GM12878 (cell line): ENCODE results near the gene SMAP1. TPM values are rescaled to one million over a fixed set of nuclear protein-coding genes. Genes with fewer than 3 reads are reported as not detected.

Source experiments
- ASH2L ChIP-seq: fragments of 300-600, 200-600 bp; sonication (generic); IDR thresholded peaks from 2 replicates; pipeline ENCODE4 v1.6.1; 2017; ENCODE audit warnings: low read depth, mild to moderate bottlenecking, borderline replicate concordance
- ATF7 ChIP-seq: fragments of 450-650 bp; IDR thresholded peaks from 2 replicates; pipeline ENCODE4 v1.6.1; 2016; ENCODE audit warnings: low read depth, mild to moderate bottlenecking
- BCL11A ChIP-seq: IDR thresholded peaks from 2 replicates; pipeline ENCODE4 v1.6.1; 2011; ENCODE audit warnings: low read depth, low read length
- BMI1 ChIP-seq: fragments of 450-650 bp; IDR thresholded peaks from 2 replicates; pipeline ENCODE4 v1.6.1; 2016; ENCODE audit warnings: mild to moderate bottlenecking, moderate library complexity, borderline replicate concordance
- CEBPB ChIP-seq, 2 experiments: fragments of 150-350 bp in 1 of 2; IDR thresholded peaks; 2 replicates each; pipeline ENCODE4 v1.6.1; 2012 to 2014; ENCODE audit warnings: low read depth in 2 of 2, low read length in 2 of 2, borderline replicate concordance in 1 of 2, inconsistent platforms in 1 of 2
- CHD2 ChIP-seq: IDR thresholded peaks from 2 replicates; pipeline ENCODE4 v1.6.1; 2011; ENCODE audit warnings: low read depth, low read length, improper control_type of control experiment, borderline replicate concordance
- ELK1 ChIP-seq: IDR thresholded peaks from 2 replicates; pipeline ENCODE4 v1.6.1; 2012; ENCODE audit warnings: low read depth, low read length, improper control_type of control experiment
- ETV6 ChIP-seq, 2 experiments: fragments of 450-650 bp in 1 of 2; IDR thresholded peaks in 1 of 2; conservative IDR thresholded peaks in 1 of 2; 2 replicates each; pipeline ENCODE4 v1.6.1; 2014; ENCODE audit warnings: antibody characterized with exemption in 1 of 2, borderline replicate concordance in 1 of 2, low read depth in 1 of 2, mild to moderate bottlenecking in 1 of 2, moderate library complexity in 1 of 2
- FOXK2 ChIP-seq: fragments of 450-650 bp; IDR thresholded peaks from 2 replicates; pipeline ENCODE4 v1.6.1; 2017; ENCODE audit warnings: mild to moderate bottlenecking, moderate library complexity
- FOXM1 ChIP-seq: IDR thresholded peaks from 2 replicates; pipeline ENCODE4 v1.6.1; 2012; ENCODE audit warnings: low read depth, mild to moderate bottlenecking, inconsistent platforms, low read length, moderate library complexity
- IRF4 ChIP-seq: IDR thresholded peaks from 2 replicates; pipeline ENCODE4 v1.6.1; 2011; ENCODE audit warnings: low read depth, low read length
- JUND ChIP-seq: IDR thresholded peaks from 2 replicates; pipeline ENCODE4 v1.6.1; 2012; ENCODE audit warnings: low read depth, mild to moderate bottlenecking, low read length, improper control_type of control experiment, moderate library complexity
- KDM1A ChIP-seq: fragments of 200-600 bp; sonication (generic); IDR thresholded peaks from 2 replicates; pipeline ENCODE4 v1.6.1; 2016; ENCODE audit warnings: borderline replicate concordance
- KLF5 ChIP-seq: fragments of 450-650 bp; IDR thresholded peaks from 2 replicates; pipeline ENCODE4 v1.6.1; 2014; ENCODE audit warnings: mild to moderate bottlenecking; ENCODE audit not compliant: partially characterized antibody
- NR2C2 ChIP-seq: IDR thresholded peaks from 2 replicates; pipeline ENCODE4 v1.6.1; 2011; ENCODE audit warnings: borderline replicate concordance, low read depth; ENCODE audit not compliant: control insufficient read depth, insufficient read length
- NR2F1 ChIP-seq: fragments of 450-650 bp; conservative IDR thresholded peaks from 2 replicates; pipeline ENCODE4 v1.6.1; 2017; ENCODE audit warnings: mild to moderate bottlenecking
- NRF1 ChIP-seq: conservative IDR thresholded peaks from 2 replicates; pipeline ENCODE4 v1.6.1; 2011; ENCODE audit warnings: mild to moderate bottlenecking, low read depth, low read length, improper control_type of control experiment
- PBX3 ChIP-seq: IDR thresholded peaks from 2 replicates; pipeline ENCODE4 v1.6.1; 2011; ENCODE audit warnings: mild to moderate bottlenecking, low read depth, low read length, moderate library complexity; ENCODE audit not compliant: insufficient replicate concordance
- PML ChIP-seq: IDR thresholded peaks from 2 replicates; pipeline ENCODE4 v1.6.1; 2012; ENCODE audit warnings: low read length, inconsistent platforms
- POLR2A ChIP-seq: IDR thresholded peaks from 2 replicates; pipeline ENCODE4 v1.6.1; 2011; ENCODE audit warnings: low read depth, mild to moderate bottlenecking, low read length
- RCOR1 ChIP-seq: conservative IDR thresholded peaks from 2 replicates; pipeline ENCODE4 v1.6.1; 2012; ENCODE audit warnings: low read depth, low read length, improper control_type of control experiment
- SIN3A ChIP-seq: IDR thresholded peaks from 2 replicates; pipeline ENCODE4 v1.6.1; 2012; ENCODE audit warnings: low read depth, low read length, improper control_type of control experiment
- SIX5 ChIP-seq: IDR thresholded peaks from 2 replicates; pipeline ENCODE4 v1.6.1; 2011; ENCODE audit warnings: mild to moderate bottlenecking, low read depth, low read length, moderate library complexity; ENCODE audit not compliant: severe bottlenecking
- SREBF2 ChIP-seq: IDR thresholded peaks from 2 replicates; pipeline ENCODE4 v1.6.1; 2012; ENCODE audit warnings: mild to moderate bottlenecking, low read length
- STAT3 ChIP-seq: IDR thresholded peaks from 2 replicates; pipeline ENCODE4 v1.6.1; 2011; ENCODE audit warnings: low read depth, low read length, improper control_type of control experiment
- ZNF274 ChIP-seq: IDR thresholded peaks from one replicate; pipeline ENCODE4 v1.8.0; 2011; ENCODE audit not compliant: insufficient read length, insufficient read depth
- polyA plus RNA-seq, 11 experiments: library from polyadenylated mRNA; depleted of rRNA in 4 of 11; unstranded in 6 of 11; stranded (reverse) in 5 of 11; fragments of >200 nt; fragmentation: Nextera tagmentation in 4 of 11; fragmentation: Illumina TruSeq in 1 of 11; extraction: Ambion mirVana in 4 of 11; extraction: Trizol in 1 of 11; gene quantifications; 1 replicate in 1 of 11; 2 replicates in 10 of 11; pipeline versions ENCODE4 v1.2.1 to v1.2.3, GENCODE V29; 2011 to 2016; ENCODE audit warnings: inconsistent platforms in 2 of 11, missing spikeins in 2 of 11, low read depth in 1 of 11
- total RNA-seq, 4 experiments: library from RNA; depleted of rRNA in 3 of 4; stranded (reverse); fragments of >200 nt in 3 of 4; fragmentation: Illumina TruSeq in 1 of 4; extraction: Trizol in 1 of 4; gene quantifications; 2 replicates each; pipeline versions ENCODE4 v1.2.1 to v1.2.3, GENCODE V29; 2013 to 2021
- TF ChIP-seq, protein P1 (sequence below): IDR thresholded peaks from 2 replicates; pipeline ENCODE4 v1.6.1; 2012; ENCODE audit warnings: mild to moderate bottlenecking, low read depth, low read length

SMAP1 gene
- total and polyA plus RNA-seq, 10 of the 15 experiments (the other 5 are each of a cell fraction or from before 2014, with no cell fraction given), result 13.7 to 33.9 (median 25.3) TPM

DNA sequence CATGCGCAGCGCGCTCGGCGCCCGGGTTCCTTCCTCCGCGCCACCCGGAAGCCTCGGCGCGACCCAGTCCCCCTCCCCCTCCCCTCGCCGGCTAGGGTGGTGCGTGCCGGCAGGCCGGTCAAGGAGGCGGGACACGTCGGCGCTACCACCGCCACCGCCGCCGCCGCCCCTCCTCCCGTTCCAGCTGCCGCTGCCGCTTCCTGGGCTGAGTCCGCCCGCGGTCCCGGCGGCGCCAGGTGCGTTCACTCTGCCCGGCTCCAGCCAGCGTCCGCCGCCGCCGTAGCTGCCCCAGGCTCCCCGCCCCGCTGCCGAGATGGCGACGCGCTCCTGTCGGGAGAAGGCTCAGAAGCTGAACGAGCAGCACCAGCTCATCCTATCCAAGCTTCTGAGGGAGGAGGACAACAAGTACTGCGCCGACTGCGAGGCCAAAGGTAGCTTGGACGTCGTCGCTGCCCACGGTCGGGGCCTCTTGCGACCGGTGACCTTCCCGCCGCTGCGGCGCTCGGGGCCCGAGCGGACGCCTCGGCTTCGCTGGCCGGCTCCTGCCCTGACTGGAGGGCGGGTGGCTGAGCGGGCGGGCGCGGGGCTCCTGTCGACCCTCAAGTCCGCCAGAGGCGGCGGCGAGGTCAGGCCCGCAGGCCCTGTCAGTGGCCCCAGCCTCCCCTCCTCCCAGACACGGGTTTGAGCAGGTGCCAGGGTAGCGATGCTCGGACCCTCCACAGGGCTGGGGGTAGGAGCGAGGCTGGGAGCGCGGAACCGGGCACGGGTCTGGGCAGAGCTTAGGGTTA lies at the start of gene SMAP1 (continued):
- TF ChIP-seq, protein P1, sequence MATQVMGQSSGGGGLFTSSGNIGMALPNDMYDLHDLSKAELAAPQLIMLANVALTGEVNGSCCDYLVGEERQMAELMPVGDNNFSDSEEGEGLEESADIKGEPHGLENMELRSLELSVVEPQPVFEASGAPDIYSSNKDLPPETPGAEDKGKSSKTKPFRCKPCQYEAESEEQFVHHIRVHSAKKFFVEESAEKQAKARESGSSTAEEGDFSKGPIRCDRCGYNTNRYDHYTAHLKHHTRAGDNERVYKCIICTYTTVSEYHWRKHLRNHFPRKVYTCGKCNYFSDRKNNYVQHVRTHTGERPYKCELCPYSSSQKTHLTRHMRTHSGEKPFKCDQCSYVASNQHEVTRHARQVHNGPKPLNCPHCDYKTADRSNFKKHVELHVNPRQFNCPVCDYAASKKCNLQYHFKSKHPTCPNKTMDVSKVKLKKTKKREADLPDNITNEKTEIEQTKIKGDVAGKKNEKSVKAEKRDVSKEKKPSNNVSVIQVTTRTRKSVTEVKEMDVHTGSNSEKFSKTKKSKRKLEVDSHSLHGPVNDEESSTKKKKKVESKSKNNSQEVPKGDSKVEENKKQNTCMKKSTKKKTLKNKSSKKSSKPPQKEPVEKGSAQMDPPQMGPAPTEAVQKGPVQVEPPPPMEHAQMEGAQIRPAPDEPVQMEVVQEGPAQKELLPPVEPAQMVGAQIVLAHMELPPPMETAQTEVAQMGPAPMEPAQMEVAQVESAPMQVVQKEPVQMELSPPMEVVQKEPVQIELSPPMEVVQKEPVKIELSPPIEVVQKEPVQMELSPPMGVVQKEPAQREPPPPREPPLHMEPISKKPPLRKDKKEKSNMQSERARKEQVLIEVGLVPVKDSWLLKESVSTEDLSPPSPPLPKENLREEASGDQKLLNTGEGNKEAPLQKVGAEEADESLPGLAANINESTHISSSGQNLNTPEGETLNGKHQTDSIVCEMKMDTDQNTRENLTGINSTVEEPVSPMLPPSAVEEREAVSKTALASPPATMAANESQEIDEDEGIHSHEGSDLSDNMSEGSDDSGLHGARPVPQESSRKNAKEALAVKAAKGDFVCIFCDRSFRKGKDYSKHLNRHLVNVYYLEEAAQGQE, result no peak
- TF ChIP-seq SIX5 (no peak), SIN3A (peak; percentile 78), IRF4 (no peak), PBX3 (peak; percentile 20), BMI1 (no peak), KLF5 (no peak), JUND (no peak), PML (peak; percentile 69; the same call in 1 of the 2 replicates), ASH2L (no peak), BCL11A (no peak), CHD2 (peak; percentile 87), ATF7 (no peak), RCOR1 (no peak), ELK1 (peak; percentile 47; the same call in 1 of the 2 replicates), ETV6 (conservative IDR thresholded peaks at IDR 0.05 in 1 of 2, IDR thresholded peaks at IDR 0.05 in 1 of 2; ENCODE audit: borderline replicate concordance in 1 of 2, low read depth in 1 of 2) (no peak), SREBF2 (no peak), KDM1A (no peak), ZNF274 (no peak), FOXM1 (no peak), FOXK2 (no peak), POLR2A (peak; percentile 95), NR2C2 (no peak), NRF1 (no peak; the same call in 1 of the 2 replicates), NR2F1 (peak; percentile 62), CEBPB (IDR thresholded peaks at IDR 0.05; ENCODE audit: borderline replicate concordance in 1 of 2, low read depth in 2 of 2, low read length in 2 of 2) (no peak), STAT3 (no peak)
